ENCODE data around the gene PRDM16. TPM values are rescaled to one million over a fixed set of nuclear protein-coding genes. Genes with fewer than 3 reads are reported as not detected.

Gene PRDM16
- total and polyA plus RNA-seq, 2 of the 8 experiments (the other 6 are each of a cell fraction or from before 2014, with no cell fraction given), result 0.39 to 0.43 TPM

- TF ChIP-seq SP1 (IDR thresholded peaks at IDR 0.05; ENCODE audit: low read depth, low read length), result no peak
Measured at GRCh38 chr1:3190256-3191041, 121.4 kb downstream of the PRDM16 start (continued).

All from H1 (cell line).